GM12872 (cell line): ENCODE data around the gene UNC5C.

Experiments used
- TF ChIP-seq, protein P1 (sequence below): IDR thresholded peaks from 3 replicates; pipeline ENCODE4 v1.5.1; 2011; ENCODE audit warnings: low read depth, mild to moderate bottlenecking, low read length, moderate library complexity; ENCODE audit not compliant: insufficient read depth

Gene UNC5C

DNA sequence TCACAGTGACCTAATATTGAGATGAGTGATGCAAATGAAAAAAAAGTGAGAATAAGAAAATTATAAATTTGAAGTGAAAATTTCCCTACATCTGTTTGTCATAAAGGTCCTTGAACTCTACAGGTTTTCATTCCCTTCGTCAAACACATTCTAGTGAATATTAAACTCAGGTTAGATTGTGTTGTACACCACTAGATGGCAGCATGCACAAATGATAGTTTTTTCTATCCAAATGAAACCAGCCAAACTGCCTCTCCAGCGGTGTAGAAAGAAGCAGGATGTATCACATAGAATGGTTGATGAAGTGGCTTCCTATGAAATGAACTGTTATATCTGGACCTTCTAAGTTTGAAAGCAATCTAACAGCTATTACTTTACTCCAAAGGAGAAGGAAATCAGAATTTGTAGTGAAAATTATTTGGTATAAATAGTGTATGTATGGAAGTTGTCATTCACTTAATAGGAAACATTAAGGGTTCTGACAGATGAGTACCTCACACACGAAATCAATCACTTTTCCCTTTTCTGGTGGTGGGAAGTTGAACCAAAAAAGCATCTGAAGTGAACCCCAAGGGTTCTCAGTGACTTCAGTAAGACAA, 382.7 kb downstream of the UNC5C start:
- TF ChIP-seq, protein P1, sequence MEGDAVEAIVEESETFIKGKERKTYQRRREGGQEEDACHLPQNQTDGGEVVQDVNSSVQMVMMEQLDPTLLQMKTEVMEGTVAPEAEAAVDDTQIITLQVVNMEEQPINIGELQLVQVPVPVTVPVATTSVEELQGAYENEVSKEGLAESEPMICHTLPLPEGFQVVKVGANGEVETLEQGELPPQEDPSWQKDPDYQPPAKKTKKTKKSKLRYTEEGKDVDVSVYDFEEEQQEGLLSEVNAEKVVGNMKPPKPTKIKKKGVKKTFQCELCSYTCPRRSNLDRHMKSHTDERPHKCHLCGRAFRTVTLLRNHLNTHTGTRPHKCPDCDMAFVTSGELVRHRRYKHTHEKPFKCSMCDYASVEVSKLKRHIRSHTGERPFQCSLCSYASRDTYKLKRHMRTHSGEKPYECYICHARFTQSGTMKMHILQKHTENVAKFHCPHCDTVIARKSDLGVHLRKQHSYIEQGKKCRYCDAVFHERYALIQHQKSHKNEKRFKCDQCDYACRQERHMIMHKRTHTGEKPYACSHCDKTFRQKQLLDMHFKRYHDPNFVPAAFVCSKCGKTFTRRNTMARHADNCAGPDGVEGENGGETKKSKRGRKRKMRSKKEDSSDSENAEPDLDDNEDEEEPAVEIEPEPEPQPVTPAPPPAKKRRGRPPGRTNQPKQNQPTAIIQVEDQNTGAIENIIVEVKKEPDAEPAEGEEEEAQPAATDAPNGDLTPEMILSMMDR = peak; percentile 51; the same call in 1 of the 3 replicates

- TF ChIP-seq, protein P1 = no peak
Observed at GRCh38 chr4:95162867-95163266, 385.9 kb downstream of the UNC5C start.

DNA sequence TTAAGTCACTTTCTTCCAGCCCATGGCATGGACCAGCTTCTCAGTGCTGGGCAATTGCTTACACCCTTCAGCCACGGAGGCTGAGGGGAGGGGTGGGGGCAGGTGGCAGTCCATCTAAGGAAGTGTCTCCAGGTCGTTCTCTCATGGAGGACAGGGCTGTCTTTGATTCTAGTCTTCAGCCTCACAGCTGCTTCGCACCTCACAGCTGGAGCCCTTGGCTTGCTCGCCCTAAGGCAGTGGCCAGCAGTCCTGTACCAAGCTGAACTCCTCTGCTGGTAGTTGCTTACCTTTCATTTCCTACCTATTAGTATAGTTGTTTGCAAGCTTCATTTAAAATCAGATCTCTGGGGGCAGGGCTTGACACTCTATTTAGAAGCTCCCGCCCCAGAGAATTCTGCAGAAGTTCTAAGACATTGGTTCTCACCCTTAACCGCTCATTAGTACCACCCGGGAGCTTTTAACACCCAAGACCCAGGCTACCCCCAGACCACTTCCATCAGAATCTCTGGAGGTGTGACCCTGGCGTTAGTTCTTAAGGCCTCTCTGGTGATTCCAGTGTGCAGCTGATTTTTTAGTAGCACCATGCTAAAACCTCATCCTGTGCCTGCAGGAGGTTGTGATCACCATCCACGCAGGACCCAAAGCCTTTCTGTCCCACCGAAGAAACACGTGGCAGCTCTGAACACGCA, 386.8 kb downstream of the UNC5C start:
- TF ChIP-seq, protein P1 = no peak

- TF ChIP-seq, protein P1 = no peak
Observed at GRCh38 chr4:95159384-95159783, 389.4 kb downstream of the UNC5C start.

GRCh38 chr4:95158626-95159025, 390.1 kb downstream of the UNC5C start:
- TF ChIP-seq, protein P1 = no peak

DNA sequence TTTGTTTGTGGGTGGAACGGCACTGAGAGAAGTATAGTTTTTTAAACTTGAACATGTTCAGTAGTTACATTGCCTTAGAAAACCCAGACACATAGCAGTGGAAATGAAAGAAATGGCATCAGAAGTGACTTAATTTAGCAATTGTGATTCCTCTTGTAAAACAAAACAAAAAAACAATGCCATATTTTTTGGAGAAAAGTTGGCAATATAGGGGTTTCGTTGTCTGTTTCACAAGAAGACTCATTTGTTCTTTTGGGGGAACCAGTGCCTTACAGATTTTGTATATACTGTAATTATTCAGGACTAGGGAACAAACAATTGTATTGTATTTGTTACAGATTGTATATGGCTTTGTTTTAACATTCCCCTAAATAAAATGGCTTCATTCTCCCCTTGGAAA, 390.7 kb downstream of the UNC5C start:
- TF ChIP-seq, protein P1 = no peak

DNA sequence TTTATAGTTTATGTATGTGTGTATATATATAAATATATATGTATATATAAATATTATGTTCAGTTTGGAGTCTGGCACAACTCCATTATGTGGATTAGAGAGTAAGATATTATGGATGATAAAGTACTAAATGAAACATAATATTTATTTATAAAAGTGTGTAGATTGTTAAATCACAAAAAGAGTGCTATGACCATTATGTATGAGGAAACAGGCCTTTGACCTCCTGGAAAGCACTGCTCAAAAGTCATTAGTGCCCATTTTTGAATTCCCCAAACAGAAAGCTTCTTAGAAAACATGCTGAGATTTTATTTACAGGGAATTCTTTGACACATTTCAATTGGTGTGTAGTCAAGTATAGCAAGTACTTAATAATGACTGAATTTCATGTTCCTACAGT, 391.2 kb downstream of the UNC5C start:
- TF ChIP-seq, protein P1 = no peak

GRCh38 chr4:95156452-95156765, 392.4 kb downstream of the UNC5C start:
- TF ChIP-seq, protein P1 = no peak
